G401 (cell line): Measurements from ENCODE around the gene TTF2. TPM values are rescaled to one million over a fixed set of nuclear protein-coding genes. Genes with fewer than 3 reads are reported as not detected.

Experiments
- DNase-seq: peaks from one replicate; pipeline ENCODE4 v3.0.0-alpha.2; 2015; ENCODE audit warnings: low spot score
- in situ Hi-C: cut with HindIII; loops from 2 replicates; pipeline ENCODE4 v1.10.0; 2016; ENCODE audit warnings: low sequenced_read_pairs, mixed read lengths
- total RNA-seq: library from RNA; depleted of rRNA; stranded (reverse); fragments of >200 nt; shearing (Covaris generic); gene quantifications from 2 replicates; pipeline ENCODE4 v1.2.3, GENCODE V29; 2014

TTF2 gene
- total RNA-seq, 1 experiment from 2014 or later: 19.5 TPM

DNA sequence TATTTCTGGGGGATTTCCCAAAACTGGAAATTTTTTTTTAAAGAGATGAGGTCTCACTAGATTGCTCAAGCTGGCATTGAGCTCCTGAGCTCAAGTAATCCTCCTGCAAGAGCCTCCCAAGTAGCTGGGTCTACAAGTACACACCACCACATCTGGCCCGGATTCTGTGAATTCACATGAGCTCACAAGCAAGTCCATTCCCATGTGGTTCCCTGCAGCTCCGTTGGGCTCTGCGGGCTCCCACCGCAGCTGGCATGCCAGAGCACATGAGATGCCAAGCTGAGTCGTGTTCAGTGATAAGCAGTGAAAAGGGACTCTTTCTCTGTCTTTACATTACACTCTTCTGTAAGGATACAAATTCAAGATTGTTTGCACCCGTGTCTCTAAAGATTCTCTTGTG is 21.9 kb upstream of the TTF2 start:
- in situ Hi-C loops: no loop called here
- DNase-seq: no peak

DNA sequence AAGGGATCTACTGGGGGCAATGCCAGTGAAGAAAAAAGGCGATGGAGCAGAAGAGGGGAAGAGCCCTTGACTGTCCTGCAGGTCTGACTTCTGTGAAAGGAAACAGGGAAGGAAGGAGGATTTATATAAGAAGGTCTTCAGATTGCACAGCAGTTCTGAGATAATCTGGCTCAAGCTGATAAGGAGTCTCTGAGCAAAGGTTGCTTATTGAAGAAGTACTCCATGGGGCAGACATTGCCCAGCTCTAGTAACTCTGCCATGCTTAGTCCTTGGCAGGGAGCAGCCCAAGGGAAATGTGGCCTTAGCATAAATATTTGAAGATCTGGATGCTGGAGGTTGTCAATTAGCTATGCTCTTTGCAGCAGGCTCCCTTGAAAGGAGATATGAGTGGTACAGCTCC is 15.9 kb upstream of the TTF2 start:
- DNase-seq: no peak
- in situ Hi-C loops: no loop called here

DNA sequence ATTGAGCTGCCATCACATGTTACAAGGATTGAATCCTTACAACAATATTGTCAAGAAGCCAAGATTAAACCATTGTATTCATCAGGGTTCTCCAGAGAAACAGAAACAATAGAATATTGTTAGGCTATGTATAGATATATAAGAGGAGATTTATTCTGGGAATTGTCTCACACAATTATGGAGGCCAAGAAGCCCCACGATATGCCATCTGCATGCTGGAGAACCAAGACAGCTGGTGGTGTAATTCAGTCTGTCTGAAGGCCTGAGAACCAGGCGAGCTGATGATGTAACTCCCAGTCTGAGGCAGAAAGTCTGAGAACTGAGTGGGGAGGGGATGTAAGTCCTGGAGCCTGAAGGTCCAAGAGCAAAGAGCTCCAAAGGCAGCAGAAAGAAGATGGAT is 14.5 kb upstream of the TTF2 start:
- in situ Hi-C loops: no loop called here
- DNase-seq: no peak

DNA sequence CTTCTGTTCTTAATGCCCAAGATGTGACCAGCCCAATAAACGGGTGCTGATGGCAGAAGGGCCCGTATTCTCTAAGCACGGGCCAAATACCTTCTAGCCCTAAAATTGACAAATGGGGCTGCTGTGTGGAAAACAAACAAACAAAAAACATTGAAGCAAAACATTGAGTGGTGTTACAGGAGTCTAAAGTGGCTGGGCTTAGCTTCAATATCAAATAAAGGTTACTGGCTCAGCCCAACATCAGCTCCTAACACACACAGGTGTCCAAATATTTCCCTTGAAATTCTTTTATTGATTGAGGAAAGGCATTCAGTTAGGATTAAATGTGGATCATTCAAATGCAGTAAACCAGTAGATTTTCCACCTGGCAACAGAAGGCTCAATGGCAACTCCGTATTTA is 13.3 kb upstream of the TTF2 start:
- in situ Hi-C loops: no loop called here
- DNase-seq: no peak

DNA sequence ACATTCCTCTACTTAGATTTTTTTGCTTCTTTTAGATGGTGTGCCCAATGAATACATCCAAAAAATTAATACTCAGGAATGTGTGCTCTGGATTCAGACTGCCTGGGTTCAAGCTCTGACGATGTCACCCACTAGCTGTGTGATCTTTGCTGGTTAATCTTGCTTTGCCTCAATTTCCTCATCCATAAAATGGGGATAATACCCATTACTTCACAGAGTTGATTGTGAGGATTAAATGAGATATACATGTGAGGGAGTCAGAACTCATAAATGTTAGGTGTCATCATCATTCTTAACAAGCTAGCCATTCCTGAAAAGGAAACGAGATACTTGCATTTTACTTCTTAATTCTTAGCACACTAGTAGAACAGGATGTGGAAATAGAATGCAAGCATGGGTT is 12.9 kb upstream of the TTF2 start:
- in situ Hi-C loops: no loop called here
- DNase-seq: no peak

DNA sequence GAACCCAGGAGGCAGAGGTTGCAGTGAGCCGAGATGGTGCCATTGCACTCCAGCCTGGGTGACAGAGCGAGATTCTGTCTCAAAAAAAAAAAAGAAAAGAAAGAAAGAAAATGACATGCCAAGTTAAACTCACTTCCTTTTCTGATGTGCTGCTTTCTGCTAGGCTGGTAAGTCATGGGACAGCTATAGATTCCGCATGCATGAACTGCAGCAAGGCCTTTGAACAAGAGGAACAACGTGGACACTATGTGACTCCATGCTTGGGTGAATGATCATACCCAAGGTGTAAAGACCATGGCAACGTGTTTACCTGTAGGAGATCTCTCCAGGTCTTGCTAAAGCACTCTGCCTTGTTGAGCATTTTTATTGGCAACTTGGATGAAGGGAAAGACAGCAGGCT is 10.3 kb upstream of the TTF2 start:
- no peak for DNase-seq
- in situ Hi-C loops: no loop called here

DNA sequence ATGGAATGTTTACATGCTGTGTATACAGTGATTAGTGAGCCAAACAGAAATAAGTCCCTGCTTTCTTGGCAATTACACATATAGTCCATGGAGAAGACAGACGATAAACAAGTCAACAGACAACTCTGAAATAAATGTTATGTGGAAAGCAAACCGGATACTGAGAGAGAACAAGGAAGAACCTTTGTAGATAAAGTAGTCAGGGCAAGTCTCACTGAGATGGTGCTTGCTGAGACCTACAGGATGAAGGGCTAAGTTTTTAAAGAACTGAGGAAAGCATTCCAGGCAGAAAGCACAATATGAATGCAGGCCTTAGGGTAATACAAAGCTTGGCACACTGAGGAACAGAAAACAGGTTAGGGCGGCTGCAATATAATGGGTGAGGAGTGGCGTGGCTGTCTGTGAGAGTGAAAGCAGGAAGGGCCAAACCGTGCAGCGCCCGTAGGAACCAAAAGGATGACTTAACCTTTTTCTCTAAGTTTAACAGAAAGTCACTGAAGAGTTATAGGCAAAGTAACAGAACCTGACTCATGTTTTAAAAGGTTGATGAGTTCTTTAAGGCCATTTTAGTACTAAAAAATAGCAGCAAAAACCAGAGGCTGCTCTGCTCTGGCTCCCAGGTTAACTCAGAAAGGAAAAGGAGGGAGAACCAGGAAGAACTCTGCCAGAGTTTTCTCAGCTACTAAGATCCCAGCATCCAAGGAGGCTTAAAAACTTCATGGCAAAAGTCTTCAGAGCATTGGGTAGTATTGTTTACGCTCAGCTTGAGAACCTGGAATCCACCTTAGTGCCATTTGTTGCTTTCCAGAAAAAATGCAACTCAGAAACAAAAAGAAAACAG is 8.7 kb upstream of the TTF2 start:
- DNase-seq: no peak
- in situ Hi-C loops: no loop called here

DNA sequence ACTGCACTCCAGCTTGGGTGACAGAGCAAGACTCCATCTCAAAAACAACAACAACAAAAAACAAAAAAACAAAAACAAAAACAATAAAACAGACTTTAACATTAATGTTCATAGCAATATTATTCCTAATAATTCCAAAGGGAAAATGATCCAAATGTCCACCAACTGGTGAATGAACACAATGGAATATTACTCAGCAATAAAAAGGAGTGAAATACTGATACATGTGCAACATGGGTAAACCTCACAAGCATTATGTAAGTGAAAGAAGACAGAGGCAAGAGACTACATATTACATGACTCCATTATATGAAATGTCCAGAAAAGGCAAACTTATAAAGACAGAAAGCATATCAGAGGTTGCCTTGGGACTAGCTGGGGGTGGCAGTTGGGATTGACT is 6.1 kb upstream of the TTF2 start:
- no peak for DNase-seq
- in situ Hi-C loops: no loop called here

DNA sequence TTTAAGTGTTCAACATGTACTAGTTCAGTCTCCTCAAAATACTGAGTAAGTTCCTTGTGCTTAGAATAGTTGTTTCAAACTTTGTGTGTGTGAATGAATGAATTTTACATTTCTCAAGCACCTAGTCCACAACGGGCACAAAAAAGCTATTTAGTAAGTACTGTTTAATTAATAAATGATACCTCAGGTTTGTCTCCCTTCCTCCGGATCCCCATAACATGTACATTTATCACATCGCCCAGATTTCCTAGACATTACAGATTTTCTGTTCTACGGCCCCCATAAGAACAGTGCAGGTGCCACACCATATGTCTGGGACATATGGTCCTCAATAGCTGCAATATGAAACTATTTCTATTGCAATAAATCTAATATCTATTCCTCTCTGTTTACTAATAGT is 1.3 kb upstream of the TTF2 start:
- no peak for DNase-seq
- in situ Hi-C loops: no loop called here

DNA sequence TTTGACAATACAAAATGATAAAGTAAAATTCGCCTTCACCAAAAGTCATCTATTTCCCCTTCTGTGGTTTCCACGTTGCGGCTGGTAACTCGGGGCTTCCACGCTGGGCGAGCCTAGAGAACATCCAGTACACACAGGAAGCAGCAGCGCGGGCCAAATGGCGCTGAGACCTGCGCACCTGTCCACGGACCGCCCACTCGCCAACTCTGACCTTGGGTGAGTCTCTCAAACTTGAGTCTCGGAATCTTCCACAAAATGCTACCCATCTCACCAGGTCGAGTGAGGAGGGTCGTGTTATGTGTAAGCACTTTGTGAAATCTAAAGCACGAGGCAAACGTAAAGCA is 820 bp upstream of the TTF2 start:
- in situ Hi-C loops: no loop called here
- peak; percentile 27 for DNase-seq

DNA sequence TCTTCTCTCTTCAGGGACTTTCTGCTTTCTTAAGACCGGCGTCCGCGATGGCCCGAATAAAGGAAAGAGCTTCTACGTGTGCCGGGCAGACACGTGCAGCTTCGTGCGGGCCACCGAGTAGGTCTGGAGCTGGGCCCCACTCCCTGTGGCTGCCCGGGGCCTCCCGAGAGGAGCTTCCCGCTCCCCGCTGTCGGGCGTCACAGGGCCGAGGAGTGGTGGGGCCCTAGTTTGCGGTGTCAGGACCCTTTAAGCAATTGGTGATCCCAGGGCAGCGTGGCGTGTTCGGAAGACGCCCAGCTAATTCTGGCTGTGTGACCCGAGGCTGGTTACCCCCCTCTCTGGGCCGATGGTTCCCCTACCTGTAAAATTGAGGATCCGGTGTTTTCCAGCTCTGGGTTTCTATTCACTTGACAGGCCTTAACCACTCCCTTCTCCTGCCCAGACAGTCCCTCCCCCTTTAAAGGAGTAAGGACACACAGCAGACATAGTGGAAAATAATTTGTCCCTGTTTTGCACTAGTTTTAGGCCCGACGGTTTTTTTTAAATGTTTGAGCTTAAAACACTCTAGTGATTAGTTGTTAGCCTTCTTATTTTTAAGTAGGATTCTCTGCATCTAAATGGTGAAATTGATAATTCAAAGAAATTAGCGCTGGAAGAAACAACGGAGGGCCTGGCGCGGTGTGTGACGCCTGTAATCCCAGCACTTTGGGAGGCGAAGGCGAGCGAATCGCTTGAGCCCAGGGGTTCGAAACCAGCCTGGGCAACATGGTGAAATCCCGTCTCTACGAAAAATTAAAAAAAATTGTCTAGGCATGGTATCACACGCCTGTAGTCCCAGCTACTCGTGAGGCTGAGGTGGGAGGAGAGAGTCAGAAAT is 553 bp downstream of the TTF2 start:
- DNase-seq: peak; percentile 32
- in situ Hi-C loops: no loop called here

DNA sequence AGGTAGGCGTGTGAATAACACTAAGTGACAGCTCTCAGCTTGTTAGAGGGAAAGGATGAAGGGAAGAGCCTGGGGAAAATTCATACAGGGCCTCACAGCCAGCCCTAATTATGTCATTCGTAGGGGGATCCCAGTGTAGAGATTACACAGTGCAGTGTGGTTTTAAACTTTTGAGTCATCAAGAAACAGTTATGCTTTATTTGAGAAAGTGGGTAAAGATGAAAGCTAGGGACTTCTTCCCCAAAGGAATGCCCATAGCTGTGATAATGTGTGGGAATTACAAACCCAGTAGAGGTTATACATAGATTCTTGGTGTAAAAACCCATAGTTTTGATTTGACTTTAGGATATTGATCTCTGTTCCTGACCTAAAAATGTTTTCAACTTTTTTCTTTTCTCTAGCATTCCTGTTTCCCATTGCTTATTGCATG is 1.9 kb downstream of the TTF2 start:
- in situ Hi-C loops: no loop called here
- DNase-seq: no peak

DNA sequence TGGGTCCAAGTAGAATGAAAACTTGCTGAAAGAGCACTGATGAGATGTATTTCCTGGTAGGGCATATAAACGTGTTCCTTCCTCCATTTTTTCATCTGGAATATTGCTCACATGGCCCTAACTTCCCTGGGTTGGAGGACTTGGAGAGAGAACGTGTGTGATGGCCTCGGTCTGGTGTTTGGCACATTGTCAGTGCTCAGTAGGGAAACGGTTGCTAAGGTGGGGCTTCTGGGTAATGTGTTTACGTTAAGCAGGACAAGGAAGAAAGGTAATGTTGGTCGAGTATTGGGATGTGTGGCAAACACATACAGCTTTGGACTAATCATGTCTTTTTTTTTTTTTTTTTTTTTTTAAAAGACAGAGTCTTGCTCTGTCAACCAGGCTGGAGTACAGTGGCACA is 6.2 kb downstream of the TTF2 start:
- DNase-seq: no peak
- in situ Hi-C loops: no loop called here

DNA sequence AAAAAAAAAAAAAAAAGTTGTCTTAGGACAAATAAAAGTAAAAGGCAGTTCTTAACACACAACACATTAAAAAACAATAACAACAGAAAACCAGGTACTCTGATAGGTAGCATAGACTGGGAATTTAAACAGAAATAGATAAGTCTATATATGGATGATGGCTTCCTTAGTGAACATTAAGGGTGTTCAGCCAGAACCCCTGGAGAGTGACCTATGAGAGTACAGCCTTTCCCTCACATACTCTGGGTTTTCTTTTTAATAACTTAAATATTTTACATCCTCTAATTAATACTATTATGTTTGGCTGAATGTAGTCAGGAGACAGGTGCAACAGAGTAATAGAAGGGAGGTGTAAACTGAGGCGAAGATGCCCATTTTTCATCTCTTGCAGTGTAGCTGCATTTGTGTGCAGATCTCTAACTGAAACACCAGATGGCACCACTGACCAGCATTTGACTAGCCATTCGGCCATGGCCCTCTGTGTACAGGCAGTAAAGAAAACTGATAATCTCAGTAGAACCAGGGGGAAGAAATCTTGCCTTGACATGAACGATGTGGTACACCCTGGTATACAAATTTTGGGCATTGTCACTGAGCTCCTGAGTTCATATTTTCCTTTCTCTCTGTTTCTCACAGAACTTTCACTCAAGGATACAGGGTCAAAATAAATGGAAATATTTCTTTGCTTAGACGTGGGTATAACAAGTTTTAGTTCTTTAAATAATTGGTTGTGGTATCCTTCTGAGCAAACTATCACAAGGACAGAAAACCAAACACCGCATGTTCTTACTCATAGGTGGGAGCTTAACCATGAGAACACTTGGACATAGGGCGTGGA is 7.6 kb downstream of the TTF2 start:
- in situ Hi-C loops: no loop called here
- peak; percentile 69 for DNase-seq

DNA sequence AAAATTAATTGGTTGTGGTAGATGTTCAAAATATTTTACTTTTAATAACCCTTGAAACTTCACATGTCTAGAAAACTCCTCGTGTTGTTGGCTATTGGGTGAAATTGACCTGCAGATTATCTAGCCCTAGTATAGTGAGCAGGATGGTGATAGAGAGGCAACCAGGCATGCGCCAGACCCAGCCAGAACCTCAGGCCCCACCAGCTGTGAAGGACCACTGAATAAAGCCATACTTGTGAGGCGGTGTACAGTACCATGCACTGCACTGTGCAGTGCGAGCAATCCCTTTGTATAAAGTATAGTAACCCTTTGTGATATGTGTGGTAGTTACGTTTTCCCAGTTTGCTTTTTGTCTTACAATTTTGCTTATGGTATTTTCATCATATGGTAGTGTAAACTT is 8.5 kb downstream of the TTF2 start:
- in situ Hi-C loops: no loop called here

DNA sequence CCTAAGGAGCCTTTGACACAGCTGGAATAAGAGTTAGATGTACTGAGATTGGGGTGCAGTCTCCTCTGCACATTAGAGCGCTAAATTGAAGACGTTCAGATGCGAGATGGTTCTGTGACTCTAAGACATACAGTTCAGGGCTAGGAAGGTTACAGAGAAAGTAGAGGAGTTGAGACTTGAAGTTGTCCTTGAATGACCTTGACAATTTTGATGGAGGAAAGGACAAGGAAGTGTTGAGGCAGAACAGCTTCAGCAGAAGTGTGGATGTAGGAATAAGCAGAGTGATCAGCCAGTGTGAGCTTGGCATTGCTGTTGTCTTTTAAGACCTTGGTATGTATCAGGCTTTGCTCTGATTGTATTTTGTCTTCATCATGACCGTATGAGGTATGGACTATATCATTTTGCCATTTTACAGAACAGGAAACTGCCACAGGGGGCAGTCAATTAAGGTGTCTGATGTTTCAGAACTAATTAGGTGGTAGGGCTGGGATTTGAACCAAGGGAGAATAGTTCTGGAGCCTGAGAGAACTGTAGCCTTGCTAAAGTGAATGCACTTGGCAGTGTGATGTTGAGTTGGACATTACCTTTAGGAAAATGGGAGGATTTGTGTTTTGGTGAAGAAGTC is 9.2 kb downstream of the TTF2 start:
- in situ Hi-C loops: no loop called here
- no peak for DNase-seq

More for the DNA sequence above, 8.5 kb downstream of the TTF2 start:
- no peak for DNase-seq

DNA sequence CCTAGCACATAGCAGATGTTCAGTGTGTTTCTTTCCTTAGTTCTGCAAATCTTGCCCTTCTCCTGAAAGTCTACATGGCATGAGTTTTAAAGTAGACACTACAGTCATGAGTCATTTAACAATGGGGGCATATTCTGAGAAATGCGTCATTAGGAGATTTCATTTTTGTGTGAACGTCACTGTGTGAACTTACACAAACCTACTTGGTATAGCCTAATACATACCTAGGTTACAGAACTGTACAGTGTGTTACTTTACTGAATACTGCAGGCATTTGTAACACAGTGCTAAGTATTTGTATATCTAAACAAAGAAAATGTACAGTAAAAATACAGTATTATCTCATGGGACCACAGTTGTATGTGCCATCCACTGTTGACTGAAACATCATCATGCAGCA is 10.0 kb downstream of the TTF2 start:
- in situ Hi-C loops: no loop called here
- no peak for DNase-seq

DNA sequence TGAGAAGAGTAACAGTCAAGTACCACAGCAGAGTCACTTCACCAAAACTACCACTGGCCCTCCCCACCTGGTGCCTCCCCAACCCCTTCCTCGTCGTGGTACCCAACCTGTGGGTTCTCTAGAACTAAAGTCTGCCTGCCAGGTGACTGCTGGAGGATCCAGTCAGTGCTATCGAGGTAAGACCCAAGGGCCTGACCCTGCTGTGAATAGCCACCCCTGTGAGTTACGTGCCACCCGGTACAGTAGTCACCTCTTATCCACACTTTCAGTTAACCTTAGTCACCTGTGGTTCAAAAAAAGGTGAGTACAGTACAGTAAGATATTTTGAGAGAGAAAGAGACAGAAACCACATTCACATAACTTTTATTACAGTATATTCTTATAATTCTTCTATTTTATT is 16.5 kb downstream of the TTF2 start:
- in situ Hi-C loops: no loop called here
- no peak for DNase-seq

DNA sequence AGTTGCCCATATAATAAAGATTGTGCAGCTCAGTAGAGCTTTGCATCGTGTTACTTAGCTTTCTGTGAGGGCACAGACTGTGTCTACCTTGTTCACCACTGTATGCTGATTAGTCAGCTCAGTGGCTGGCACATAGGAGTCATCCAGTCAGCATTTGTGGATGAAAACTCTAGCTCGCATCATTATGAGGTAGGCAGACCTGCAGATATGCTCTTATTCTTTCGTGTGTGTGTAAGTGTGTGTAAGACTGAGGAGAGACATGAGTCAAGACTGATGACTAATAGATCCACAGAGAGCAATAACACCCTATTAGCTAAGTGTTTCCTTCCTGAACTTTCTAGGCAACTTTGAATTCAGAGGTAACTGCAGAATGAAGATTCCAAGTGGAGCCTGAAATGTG is 17.1 kb downstream of the TTF2 start:
- in situ Hi-C loops: no loop called here
- no peak for DNase-seq
